Stomach (tissue), 9 donors: ENCODE measurements around the gene NPY. TPM values are rescaled to one million over a fixed set of nuclear protein-coding genes. Genes with fewer than 3 reads are reported as not detected.

Experiments used
- DNase-seq, 2 donors: peaks; one replicate each; pipeline versions ENCODE4 v3.0.0 to v3.0.0-alpha.2; 2013 to 2019
- H3K27ac ChIP-seq, 5 donors: fragments of 200-600 bp in 4 of 5; sonication (generic) in 4 of 5; one replicate each; pipeline ENCODE4 v1.5.1; 2013 to 2019; ENCODE audit warnings: mild to moderate bottlenecking in 1 of 5, moderate library complexity in 1 of 5
- H3K27me3 ChIP-seq, 3 donors: fragments of 200-600 bp; sonication (generic); one replicate each; pipeline ENCODE4 v1.5.1; 2017 to 2019; ENCODE audit warnings: mixed run types in 1 of 3
- H3K36me3 ChIP-seq, 4 donors: fragments of 200-600 bp; sonication (generic); 1 replicate in 3 of 4; 2 replicates in 1 of 4; pipeline ENCODE4 v1.5.1; 2016 to 2019
- H3K4me1 ChIP-seq, 4 donors: fragments of 200-600 bp; sonication (generic); one replicate each; pipeline ENCODE4 v1.5.1; 2016 to 2019
- H3K4me3 ChIP-seq, 4 donors: fragments of 200-600 bp; sonication (generic) in 3 of 4; one replicate each; pipeline ENCODE4 v1.5.1; 2016 to 2019; ENCODE audit warnings: mild to moderate bottlenecking in 1 of 4
- H3K9me3 ChIP-seq, 4 donors: fragments of 200-600 bp; sonication (generic); one replicate each; pipeline ENCODE4 v1.5.1; 2016 to 2019
- EP300 ChIP-seq: sonication (generic); formaldehyde crosslinking; IDR thresholded peaks from one replicate; pipeline ENCODE4 v1.6.1; 2017; ENCODE audit warnings: antibody characterized with exemption
- POLR2A ChIP-seq, 4 donors: fragments of 450-650 bp; IDR thresholded peaks; one replicate each; pipeline ENCODE4 v1.6.1; 2016; ENCODE audit warnings: antibody characterized with exemption in 4 of 4, control low read depth in 2 of 4, mild to moderate bottlenecking in 1 of 4, moderate library complexity in 1 of 4
- POLR2AphosphoS5 ChIP-seq, 3 donors: sonication (generic); formaldehyde crosslinking; IDR thresholded peaks; one replicate each; pipeline ENCODE4 v1.6.1; 2016; ENCODE audit warnings: antibody characterized with exemption in 3 of 3
- WGBS, 5 donors: extraction: QIAGEN DNeasy Blood & Tissue Kit in 3 of 5; methylation state at CpG; one replicate each; pipeline versions ENCODE4 v1.1.5 to v1.1.7; 2013 to 2018; 5-methylcytosine and 5-hydroxymethylcytosine counted together
- intact Hi-C: fragments of 100-400 bp; cut with DNase I; formaldehyde crosslinking; loops from one replicate; pipeline ENCODE4 v1.15.1; 2023; ENCODE audit warnings: low total_unique reads
- polyA plus RNA-seq, 3 donors: library from polyadenylated mRNA; stranded (reverse); fragments of 200-250 nt; gene quantifications; one replicate each; pipeline ENCODE4 v1.2.3, GENCODE V29; 2013
- total RNA-seq, 5 donors: library from RNA; depleted of rRNA; stranded (reverse); fragments of >200 nt; gene quantifications; one replicate each; pipeline versions ENCODE4 v1.1.0 to v1.2.3, GENCODE V29; 2014 to 2016
- TF ChIP-seq, protein P1 (sequence below), 7 experiments: fragments of 450-650 bp in 4 of 7; fragments of 200-600 bp in 3 of 7; sonication (generic) in 3 of 7; IDR thresholded peaks; one replicate each; pipeline ENCODE4 v1.5.1; 2016 to 2019; ENCODE audit warnings: antibody characterized with exemption in 7 of 7, control low read depth in 2 of 7, mild to moderate bottlenecking in 1 of 7
- donor health status: healthy with polysubstance abuse.
- donor health status: Bipolar disorder and iron deficiency.
- donor health status: healthy.

Gene NPY
- total and polyA plus RNA-seq, 8 donors, result 2.6 to 19.2 (median 4.6) TPM; not detected in 4

DNA sequence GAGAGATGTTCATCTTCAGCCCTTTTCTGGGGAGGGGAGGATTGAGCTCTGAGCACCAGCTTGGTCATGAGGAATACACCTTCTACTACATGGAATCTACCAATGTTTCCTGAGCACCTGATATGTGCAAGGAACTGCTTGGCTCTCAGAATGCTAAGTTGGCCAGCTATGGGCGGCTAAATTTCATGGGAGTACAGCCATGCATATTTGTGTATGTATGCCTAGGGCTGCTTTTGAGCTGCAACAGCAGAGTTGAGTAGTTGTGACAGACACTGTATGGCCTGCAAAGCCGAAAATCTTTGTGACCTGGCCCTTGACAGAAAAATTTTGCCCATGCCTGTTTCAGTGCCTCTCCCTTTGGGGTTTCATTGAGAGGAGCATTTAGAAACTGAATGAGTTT is 44.9 kb downstream of the NPY start:
- no peak for DNase-seq
- Histone ChIP-seq H3K4me3 (no peak overlapping the region), H3K36me3 (no peaks in the 10 kb centered on the region), H3K27ac (no peak overlapping the region), H3K4me1 (no peaks in the 10 kb centered on the region), H3K9me3 (no peaks in the 10 kb centered on the region), H3K27me3 (no peaks in the 10 kb centered on the region)
- intact Hi-C loops, result no loop called here
- WGBS, 5 donors, result 61 to 93% (median 80%) methylated on average over 2 of the region's 2 CpGs
- TF ChIP-seq POLR2A (IDR thresholded peaks at IDR 0.05) (no peak), POLR2AphosphoS5 (IDR thresholded peaks at IDR 0.05) (no peak)
- TF ChIP-seq, protein P1, sequence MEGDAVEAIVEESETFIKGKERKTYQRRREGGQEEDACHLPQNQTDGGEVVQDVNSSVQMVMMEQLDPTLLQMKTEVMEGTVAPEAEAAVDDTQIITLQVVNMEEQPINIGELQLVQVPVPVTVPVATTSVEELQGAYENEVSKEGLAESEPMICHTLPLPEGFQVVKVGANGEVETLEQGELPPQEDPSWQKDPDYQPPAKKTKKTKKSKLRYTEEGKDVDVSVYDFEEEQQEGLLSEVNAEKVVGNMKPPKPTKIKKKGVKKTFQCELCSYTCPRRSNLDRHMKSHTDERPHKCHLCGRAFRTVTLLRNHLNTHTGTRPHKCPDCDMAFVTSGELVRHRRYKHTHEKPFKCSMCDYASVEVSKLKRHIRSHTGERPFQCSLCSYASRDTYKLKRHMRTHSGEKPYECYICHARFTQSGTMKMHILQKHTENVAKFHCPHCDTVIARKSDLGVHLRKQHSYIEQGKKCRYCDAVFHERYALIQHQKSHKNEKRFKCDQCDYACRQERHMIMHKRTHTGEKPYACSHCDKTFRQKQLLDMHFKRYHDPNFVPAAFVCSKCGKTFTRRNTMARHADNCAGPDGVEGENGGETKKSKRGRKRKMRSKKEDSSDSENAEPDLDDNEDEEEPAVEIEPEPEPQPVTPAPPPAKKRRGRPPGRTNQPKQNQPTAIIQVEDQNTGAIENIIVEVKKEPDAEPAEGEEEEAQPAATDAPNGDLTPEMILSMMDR (IDR thresholded peaks at IDR 0.05), result no peak

DNA sequence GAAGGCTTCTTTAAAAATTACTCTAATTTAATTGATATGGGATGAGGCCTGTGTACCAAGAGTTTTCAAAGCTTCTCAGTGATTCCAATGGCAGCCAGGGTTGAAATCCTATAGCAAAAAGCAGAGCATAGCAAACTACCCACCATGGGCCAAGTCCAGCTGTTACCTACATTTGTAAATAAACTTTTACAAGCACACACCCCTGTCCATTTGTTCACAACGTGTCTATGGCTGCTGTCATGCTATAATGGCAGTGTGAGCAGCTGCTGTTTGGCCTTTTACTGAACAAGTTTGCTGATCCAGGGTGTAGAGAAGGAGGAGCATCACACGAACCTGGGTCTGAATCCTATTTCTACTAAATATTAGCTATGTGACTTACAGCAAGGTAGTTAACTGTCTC is 50.0 kb downstream of the NPY start:
- H3K36me3 ChIP-seq, result no peaks in the 10 kb centered on the region
- TF ChIP-seq EP300 (no peak), POLR2A (IDR thresholded peaks at IDR 0.05) (no peak), POLR2AphosphoS5 (IDR thresholded peaks at IDR 0.05) (no peak)
- TF ChIP-seq, protein P1 (IDR thresholded peaks at IDR 0.05), result no peak
- intact Hi-C loops, result no loop called here
- 18 to 41% (median 38%) methylated on average over 2 of the region's 2 CpGs for WGBS, 5 donors
- no peaks in the 10 kb centered on the region for H3K4me1 ChIP-seq
- H3K9me3 ChIP-seq, result no peaks in the 10 kb centered on the region
- no peak overlapping the region for H3K4me3 ChIP-seq
- H3K27me3 ChIP-seq, result peaks cover 0 to 4% (median 0%) of the 10 kb centered on the region in 3 donors
- no peak for DNase-seq
- H3K27ac ChIP-seq, result no peak overlapping the region

GRCh38 chr7:24334627-24335026 is 50.6 kb downstream of the NPY start:
- peaks cover 0 to 4% (median 0%) of the 10 kb centered on the region in 3 donors for H3K27me3 ChIP-seq
- no peaks in the 10 kb centered on the region for H3K9me3 ChIP-seq
- TF ChIP-seq POLR2A (IDR thresholded peaks at IDR 0.05), result no peak
- TF ChIP-seq, protein P1 (IDR thresholded peaks at IDR 0.05), result no peak
- no peak for TF ChIP-seq EP300
- TF ChIP-seq POLR2AphosphoS5 (IDR thresholded peaks at IDR 0.05), result no peak
- H3K4me1 ChIP-seq, result no peaks in the 10 kb centered on the region
- WGBS, 5 donors, result 90 to 97% (median 94%) methylated on average over 3 of the region's 3 CpGs
- no peaks in the 10 kb centered on the region for H3K36me3 ChIP-seq
- intact Hi-C loops, result no loop called here
- H3K27ac ChIP-seq, result no peak overlapping the region
- no peak for DNase-seq
- H3K4me3 ChIP-seq, result no peak overlapping the region

GRCh38 chr7:24336461-24336860 is 52.5 kb downstream of the NPY start:
- no peak for DNase-seq
- H3K27me3 ChIP-seq, result peaks cover 0 to 4% (median 0%) of the 10 kb centered on the region in 3 donors
- H3K4me1 ChIP-seq, result no peaks in the 10 kb centered on the region
- WGBS, 5 donors, result 34 to 59% (median 44%) methylated on average over 8 of the region's 8 CpGs
- no peaks in the 10 kb centered on the region for H3K9me3 ChIP-seq
- TF ChIP-seq EP300, result no peak
- TF ChIP-seq, protein P1 (IDR thresholded peaks at IDR 0.05), result no peak
- TF ChIP-seq POLR2AphosphoS5 (IDR thresholded peaks at IDR 0.05), result no peak
- no peak overlapping the region for H3K27ac ChIP-seq
- intact Hi-C loops, result no loop called here
- no peaks in the 10 kb centered on the region for H3K36me3 ChIP-seq
- H3K4me3 ChIP-seq, result no peak overlapping the region
